Measurements from ENCODE around the gene MTMR10.

The MTMR10 gene

DNA sequence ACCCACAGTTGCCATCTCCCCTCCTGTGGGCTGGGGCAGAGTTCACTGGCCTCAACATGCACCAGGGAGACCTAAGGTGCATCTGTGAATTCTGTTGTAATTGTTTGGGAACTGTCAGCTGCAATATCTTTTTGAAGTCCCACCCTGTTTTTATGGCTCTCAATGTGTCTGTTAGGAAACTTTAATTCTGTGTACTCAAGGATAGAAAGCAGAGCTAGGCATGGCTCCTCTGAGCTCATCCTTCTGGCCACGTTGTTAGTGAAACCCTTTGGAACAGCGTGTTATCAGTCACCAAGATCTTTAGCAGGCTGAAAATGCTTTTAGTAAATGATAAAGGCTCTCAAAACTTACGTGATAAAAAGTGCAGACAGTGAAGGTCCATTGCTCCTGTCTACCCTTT, 33.6 kb upstream of the MTMR10 start:
- no peak overlapping the region for H3K4me3 ChIP-seq (ENCODE audit: low read depth, low read length)
- TF ChIP-seq, protein P1, sequence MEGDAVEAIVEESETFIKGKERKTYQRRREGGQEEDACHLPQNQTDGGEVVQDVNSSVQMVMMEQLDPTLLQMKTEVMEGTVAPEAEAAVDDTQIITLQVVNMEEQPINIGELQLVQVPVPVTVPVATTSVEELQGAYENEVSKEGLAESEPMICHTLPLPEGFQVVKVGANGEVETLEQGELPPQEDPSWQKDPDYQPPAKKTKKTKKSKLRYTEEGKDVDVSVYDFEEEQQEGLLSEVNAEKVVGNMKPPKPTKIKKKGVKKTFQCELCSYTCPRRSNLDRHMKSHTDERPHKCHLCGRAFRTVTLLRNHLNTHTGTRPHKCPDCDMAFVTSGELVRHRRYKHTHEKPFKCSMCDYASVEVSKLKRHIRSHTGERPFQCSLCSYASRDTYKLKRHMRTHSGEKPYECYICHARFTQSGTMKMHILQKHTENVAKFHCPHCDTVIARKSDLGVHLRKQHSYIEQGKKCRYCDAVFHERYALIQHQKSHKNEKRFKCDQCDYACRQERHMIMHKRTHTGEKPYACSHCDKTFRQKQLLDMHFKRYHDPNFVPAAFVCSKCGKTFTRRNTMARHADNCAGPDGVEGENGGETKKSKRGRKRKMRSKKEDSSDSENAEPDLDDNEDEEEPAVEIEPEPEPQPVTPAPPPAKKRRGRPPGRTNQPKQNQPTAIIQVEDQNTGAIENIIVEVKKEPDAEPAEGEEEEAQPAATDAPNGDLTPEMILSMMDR (IDR thresholded peaks at IDR 0.05; ENCODE audit: insufficient read depth, low read length, missing control alignments), result no peak
- ChIA-PET POLR2A (no interaction called here), CTCF (interaction anchor here (1.2 to 3.1 kb wide), 4 partner anchors 8 to 104 kb away, joined by 3 to 9 read pairs (median 6); partner anchors contain the start of gene MTMR10)
- no peak for DNase-seq (ENCODE audit: low read depth, low spot score)

DNA sequence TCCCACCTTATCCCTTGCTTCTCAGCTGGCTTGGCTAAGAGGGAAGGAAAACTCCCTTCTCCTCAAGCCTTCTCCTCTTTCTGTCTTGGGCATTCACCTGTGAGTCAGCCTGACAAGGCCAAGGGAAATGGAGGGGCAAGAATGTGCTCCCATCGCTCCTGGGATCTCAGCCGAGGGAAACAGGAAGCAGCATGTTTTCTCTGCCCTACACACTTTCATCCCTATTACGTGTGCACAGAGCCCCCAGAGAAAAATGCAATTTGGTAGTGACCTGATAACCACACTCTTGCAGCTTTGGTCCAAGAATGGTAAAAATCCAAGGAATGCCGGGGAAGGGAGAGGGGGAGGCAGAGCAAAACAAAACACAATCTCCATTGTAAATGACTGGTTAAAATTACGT, 32.9 kb upstream of the MTMR10 start:
- TF ChIP-seq, protein P1 (IDR thresholded peaks at IDR 0.05; ENCODE audit: insufficient read depth, low read length, missing control alignments), result no peak
- peak; percentile 97 for DNase-seq (ENCODE audit: low read depth, low spot score)
- CTCF ChIA-PET, result interaction anchor here (1.2 to 3.1 kb wide), 4 partner anchors 8 to 105 kb away, joined by 3 to 9 read pairs (median 6); partner anchors contain the start of gene MTMR10

DNA sequence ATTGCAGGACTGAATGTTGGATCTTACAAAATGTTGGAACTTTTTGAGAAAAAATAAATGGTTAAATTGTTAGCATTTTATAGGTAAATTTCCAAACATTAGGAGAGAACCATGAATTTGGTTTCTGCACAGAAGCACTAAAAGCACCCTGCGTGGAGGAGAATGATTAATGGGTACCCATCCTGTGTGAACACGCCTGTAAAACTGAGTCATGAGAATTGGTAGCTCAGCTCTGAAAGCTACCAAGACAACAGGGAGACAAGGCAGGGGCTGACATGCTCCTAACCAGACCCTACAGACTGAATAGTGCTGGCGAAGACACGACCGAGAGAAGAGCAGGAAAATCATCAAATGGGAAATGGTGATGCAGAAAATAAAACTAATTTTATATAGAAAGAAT, 32.4 kb upstream of the MTMR10 start:
- DNase-seq (ENCODE audit: low read depth, low spot score), result no peak
- ChIA-PET POLR2A (no interaction called here), CTCF (interaction anchor here (1.6 to 3.1 kb wide), 3 partner anchors 9 to 105 kb away, joined by 3 to 9 read pairs (median 7); no protein-coding TSS in a partner anchor)
- TF ChIP-seq, protein P1 (IDR thresholded peaks at IDR 0.05; ENCODE audit: insufficient read depth, low read length, missing control alignments), result no peak
- no peak overlapping the region for H3K4me3 ChIP-seq (ENCODE audit: low read depth, low read length)

More for the DNA sequence above, 32.9 kb upstream of the MTMR10 start:
- POLR2A ChIA-PET, result no interaction called here
- peak overlapping the region; percentile 27; the same call in 1 of the 2 replicates for H3K4me3 ChIP-seq (ENCODE audit: low read depth, low read length)

DNA sequence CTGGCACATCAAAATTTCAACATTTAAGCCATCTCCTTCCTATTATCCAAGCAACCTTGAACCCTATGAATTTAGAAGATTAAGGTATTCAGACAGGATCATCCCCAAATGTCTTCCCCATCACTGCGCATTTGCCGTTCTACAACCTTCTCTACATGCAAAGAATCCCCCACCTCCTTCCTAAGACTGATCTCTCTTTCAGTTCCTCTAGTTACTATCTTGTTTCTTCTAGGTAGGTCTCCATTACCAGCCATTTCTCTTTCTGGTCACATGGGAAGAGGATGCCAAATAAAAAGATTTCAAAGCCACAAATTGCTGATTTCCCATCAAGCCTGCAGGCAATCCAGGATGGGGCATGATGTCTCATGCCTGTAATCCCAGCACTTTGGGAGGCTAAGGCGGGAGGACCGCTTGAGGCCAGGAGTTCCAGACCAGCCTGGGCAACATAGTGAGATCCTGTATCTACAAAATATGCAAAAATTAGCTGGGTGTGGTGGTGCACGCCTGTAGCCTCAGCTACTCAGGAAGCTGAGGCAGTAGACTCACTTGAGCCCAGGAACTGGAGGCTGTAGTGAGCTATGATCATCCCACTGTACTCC, 29.7 kb upstream of the MTMR10 start:
- ChIA-PET POLR2A (no interaction called here), CTCF (no interaction called here)
- TF ChIP-seq, protein P1 (IDR thresholded peaks at IDR 0.05; ENCODE audit: insufficient read depth, low read length, missing control alignments), result no peak
- no peak overlapping the region for H3K4me3 ChIP-seq (ENCODE audit: low read depth, low read length)
- no peak for DNase-seq (ENCODE audit: low read depth, low spot score)

DNA sequence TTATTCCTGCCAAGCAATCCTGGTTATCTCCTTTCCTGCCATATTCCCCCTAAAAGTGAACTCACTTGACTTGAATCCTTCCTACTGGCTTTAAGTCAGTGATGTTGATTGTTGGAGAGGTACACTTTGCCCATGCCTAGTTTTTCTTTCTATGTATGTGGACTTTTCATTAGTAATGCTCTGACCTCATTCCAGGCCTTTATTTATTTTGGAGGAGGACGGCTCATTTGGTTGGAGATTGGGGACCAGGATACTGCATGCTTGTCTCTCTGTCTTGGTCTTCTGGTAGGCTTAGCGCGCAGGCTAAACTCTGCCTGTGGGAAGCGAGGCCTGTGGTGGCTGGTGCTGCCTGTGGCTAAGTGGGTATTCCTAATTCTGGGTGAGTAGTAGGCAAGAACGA, 29.1 kb upstream of the MTMR10 start:
- TF ChIP-seq, protein P1 (IDR thresholded peaks at IDR 0.05; ENCODE audit: insufficient read depth, low read length, missing control alignments), result no peak
- no peak for DNase-seq (ENCODE audit: low read depth, low spot score)
- no peak overlapping the region for H3K4me3 ChIP-seq (ENCODE audit: low read depth, low read length)
- ChIA-PET CTCF (no interaction called here), POLR2A (no interaction called here)

DNA sequence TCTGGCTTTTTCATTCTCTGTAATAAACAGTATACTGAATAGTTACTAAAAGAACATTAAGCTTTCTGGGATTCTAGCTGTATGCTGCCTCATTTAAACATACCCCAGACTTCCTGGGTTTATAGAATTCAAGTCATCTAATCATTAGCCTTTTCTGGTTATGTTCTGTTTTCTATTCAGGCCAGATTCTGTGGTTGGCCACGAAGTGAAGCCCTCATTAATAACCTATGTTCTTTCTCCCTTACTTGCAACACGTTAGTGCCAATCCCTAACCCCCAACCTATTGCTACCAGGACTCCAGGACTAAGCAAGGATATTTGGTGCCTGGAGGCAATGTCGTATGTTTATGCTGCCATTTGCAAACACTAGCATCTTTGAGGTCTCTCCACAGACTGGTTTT, 28.6 kb upstream of the MTMR10 start:
- POLR2A ChIA-PET, result no interaction called here
- CTCF ChIA-PET, result no interaction called here
- TF ChIP-seq, protein P1 (IDR thresholded peaks at IDR 0.05; ENCODE audit: insufficient read depth, low read length, missing control alignments), result no peak

More for the DNA sequence above, 28.6 kb upstream of the MTMR10 start:
- H3K4me3 ChIP-seq (ENCODE audit: low read depth, low read length), result no peak overlapping the region
- no peak for DNase-seq (ENCODE audit: low read depth, low spot score)

All from AG04449 (cell line).